Peyer's patch (tissue), 4 donors: ENCODE data around the gene EDEM1.

Experiments used
- POLR2A ChIP-seq, 2 donors: fragments of 450-650 bp; IDR thresholded peaks; one replicate each; pipeline ENCODE4 v1.5.1; 2017; ENCODE audit warnings: antibody characterized with exemption in 2 of 2, mild to moderate bottlenecking in 2 of 2, moderate library complexity in 2 of 2
- TF ChIP-seq, protein P1 (sequence below), 6 experiments: fragments of 450-650 bp in 4 of 6; fragments of 200-600 bp in 2 of 6; sonication (generic) in 1 of 6; IDR thresholded peaks; one replicate each; pipeline ENCODE4 v1.5.1; 2017 to 2019; ENCODE audit warnings: antibody characterized with exemption in 6 of 6, mild to moderate bottlenecking in 3 of 6, moderate library complexity in 1 of 6

DNA sequence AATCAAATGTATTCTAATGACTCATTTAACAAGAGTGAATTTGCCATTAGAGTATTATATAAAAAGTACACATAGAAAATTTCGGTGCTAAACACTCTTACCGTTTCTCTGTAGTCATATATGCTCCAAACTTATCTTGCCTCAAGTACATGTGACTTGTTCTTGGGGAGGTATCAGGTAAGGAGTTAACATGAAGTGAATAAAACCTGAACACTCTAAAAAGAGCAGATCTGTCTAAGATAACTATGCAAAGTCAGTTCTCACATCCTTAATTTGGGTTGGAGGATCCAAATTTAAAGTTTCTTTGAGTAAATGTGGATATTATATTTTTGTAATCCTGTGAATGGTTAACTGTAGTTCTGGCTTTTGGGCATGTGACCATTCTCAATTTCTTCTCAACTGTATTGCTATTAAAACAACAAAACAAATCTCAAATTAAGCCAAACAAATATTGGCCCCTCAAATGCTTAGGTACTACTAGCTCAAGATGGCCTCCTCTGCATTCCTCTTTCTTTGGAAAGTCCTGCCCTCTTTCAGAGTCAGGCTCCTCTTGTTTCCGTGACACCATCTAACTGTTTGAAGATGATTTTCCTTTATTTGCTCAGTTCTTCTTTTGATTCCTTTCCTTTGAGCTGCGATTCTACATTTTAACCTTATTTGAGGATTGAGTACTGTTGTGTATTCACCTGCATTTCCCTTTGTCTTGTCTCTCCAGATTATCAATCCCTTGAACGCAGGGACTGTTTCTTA is 4.2 kb downstream of the EDEM1 start:
- TF ChIP-seq, protein P1, sequence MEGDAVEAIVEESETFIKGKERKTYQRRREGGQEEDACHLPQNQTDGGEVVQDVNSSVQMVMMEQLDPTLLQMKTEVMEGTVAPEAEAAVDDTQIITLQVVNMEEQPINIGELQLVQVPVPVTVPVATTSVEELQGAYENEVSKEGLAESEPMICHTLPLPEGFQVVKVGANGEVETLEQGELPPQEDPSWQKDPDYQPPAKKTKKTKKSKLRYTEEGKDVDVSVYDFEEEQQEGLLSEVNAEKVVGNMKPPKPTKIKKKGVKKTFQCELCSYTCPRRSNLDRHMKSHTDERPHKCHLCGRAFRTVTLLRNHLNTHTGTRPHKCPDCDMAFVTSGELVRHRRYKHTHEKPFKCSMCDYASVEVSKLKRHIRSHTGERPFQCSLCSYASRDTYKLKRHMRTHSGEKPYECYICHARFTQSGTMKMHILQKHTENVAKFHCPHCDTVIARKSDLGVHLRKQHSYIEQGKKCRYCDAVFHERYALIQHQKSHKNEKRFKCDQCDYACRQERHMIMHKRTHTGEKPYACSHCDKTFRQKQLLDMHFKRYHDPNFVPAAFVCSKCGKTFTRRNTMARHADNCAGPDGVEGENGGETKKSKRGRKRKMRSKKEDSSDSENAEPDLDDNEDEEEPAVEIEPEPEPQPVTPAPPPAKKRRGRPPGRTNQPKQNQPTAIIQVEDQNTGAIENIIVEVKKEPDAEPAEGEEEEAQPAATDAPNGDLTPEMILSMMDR (IDR thresholded peaks at IDR 0.05): no peak
- no peak for TF ChIP-seq POLR2A (IDR thresholded peaks at IDR 0.05)
